Neural progenitor cell (in vitro differentiated cells): ENCODE measurements around the gene ORAI2. TPM values are rescaled to one million over a fixed set of nuclear protein-coding genes. Genes with fewer than 3 reads are reported as not detected.

Experiments used
- DNase-seq: peaks from one replicate; pipeline ENCODE4 v3.0.0-alpha.2; 2016; ENCODE audit warnings: low spot score
- H2AFZ ChIP-seq: fragments of 200-600 bp; sonication (generic); replicated peaks from 2 replicates; pipeline ENCODE4 v1.6.1; 2016; ENCODE audit warnings: antibody characterized with exemption
- H3F3A ChIP-seq: fragments of 200-600 bp; sonication (generic); 2 replicates; pipeline ENCODE4 v1.6.1; 2016; ENCODE audit warnings: antibody characterized with exemption, low read depth
- H3K27ac ChIP-seq: fragments of 200-600 bp; sonication (generic); 2 replicates; pipeline ENCODE4 v1.5.1; 2016; ENCODE audit warnings: mild to moderate bottlenecking
- H3K27me3 ChIP-seq: fragments of 200-600 bp; sonication (generic); 2 replicates; pipeline ENCODE4 v1.6.1; 2016; ENCODE audit warnings: mild to moderate bottlenecking, moderate library complexity
- H3K36me3 ChIP-seq: fragments of 200-600 bp; sonication (generic); 2 replicates; pipeline ENCODE4 v1.5.1; 2016
- H3K4me1 ChIP-seq: fragments of 200-600 bp; sonication (generic); 2 replicates; pipeline ENCODE4 v1.6.1; 2016; ENCODE audit warnings: mixed run types
- H3K4me2 ChIP-seq: fragments of 200-600 bp; sonication (generic); 2 replicates; pipeline ENCODE4 v1.6.1; 2016
- H3K4me3 ChIP-seq: fragments of 200-600 bp; sonication (generic); 2 replicates; pipeline ENCODE4 v1.5.1; 2016
- H3K79me2 ChIP-seq: fragments of 200-600 bp; sonication (generic); 2 replicates; pipeline ENCODE4 v1.6.1; 2016; ENCODE audit warnings: low read depth
- H3K9ac ChIP-seq: fragments of 200-600 bp; sonication (generic); 2 replicates; pipeline ENCODE4 v1.6.1; 2016
- H3K9me3 ChIP-seq: fragments of 200-600 bp; sonication (generic); 2 replicates; pipeline ENCODE4 v1.5.1; 2016; ENCODE audit warnings: low read depth
- H4K20me1 ChIP-seq: fragments of 200-600 bp; sonication (generic); 2 replicates; pipeline ENCODE4 v1.6.1; 2016; ENCODE audit warnings: low read depth
- H3K27ac Mint-ChIP-seq: 3 replicates; pipeline ENCODE4 v1.8.0; 2021; ENCODE audit warnings: mixed read lengths
- H3K27me3 Mint-ChIP-seq: 2 replicates; pipeline ENCODE4 v1.8.0; 2022; ENCODE audit warnings: low read depth, mild to moderate bottlenecking, inconsistent platforms, moderate library complexity, mixed read lengths; ENCODE audit not compliant: insufficient read depth
- H3K36me3 Mint-ChIP-seq: 3 replicates; pipeline ENCODE4 v1.8.0; 2021; ENCODE audit warnings: mixed read lengths
- H3K4me1 Mint-ChIP-seq: 3 replicates; pipeline ENCODE4 v1.8.0; 2021; ENCODE audit warnings: mixed read lengths
- H3K4me3 Mint-ChIP-seq: 3 replicates; pipeline ENCODE4 v1.8.0; 2021; ENCODE audit warnings: mild to moderate bottlenecking, moderate library complexity, mixed read lengths
- H3K9me3 Mint-ChIP-seq: 3 replicates; pipeline ENCODE4 v1.8.0; 2020; ENCODE audit warnings: mixed read lengths
- EZH2 ChIP-seq: fragments of 200-600 bp; sonication (generic); IDR thresholded peaks from 2 replicates; pipeline ENCODE4 v1.6.1; 2017; ENCODE audit warnings: antibody characterized with exemption, mild to moderate bottlenecking, moderate library complexity
- EZH2phosphoT487 ChIP-seq: fragments of 200-600 bp; sonication (generic); IDR thresholded peaks from 2 replicates; pipeline ENCODE4 v1.6.1; 2017; ENCODE audit warnings: antibody characterized with exemption
- total RNA-seq: library from RNA; depleted of rRNA; stranded (reverse); fragments of >200 nt; gene quantifications from 2 replicates; pipeline ENCODE4 v1.2.3, GENCODE V29; 2015; ENCODE audit warnings: low replicate concordance
- TF ChIP-seq, protein P1 (sequence below): fragments of 200-600 bp; sonication (generic); IDR thresholded peaks from 2 replicates; pipeline ENCODE4 v1.5.1; 2017; ENCODE audit warnings: antibody characterized with exemption, mild to moderate bottlenecking

Gene ORAI2
- total RNA-seq, 1 donor from 2014 or later: 15.7 TPM

GRCh38 chr7:102445674-102446071, 12.3 kb downstream of the ORAI2 start:
- H3K4me2 ChIP-seq: no peak overlapping the region
- H3K4me1 ChIP-seq: no peaks in the 10 kb centered on the region
- no peak overlapping the region for H3K4me3 ChIP-seq
- H4K20me1 ChIP-seq: no peaks in the 10 kb centered on the region
- H3K27ac ChIP-seq: no peak overlapping the region
- peaks cover 4% of the 10 kb centered on the region for H3F3A ChIP-seq
- TF ChIP-seq, protein P1, sequence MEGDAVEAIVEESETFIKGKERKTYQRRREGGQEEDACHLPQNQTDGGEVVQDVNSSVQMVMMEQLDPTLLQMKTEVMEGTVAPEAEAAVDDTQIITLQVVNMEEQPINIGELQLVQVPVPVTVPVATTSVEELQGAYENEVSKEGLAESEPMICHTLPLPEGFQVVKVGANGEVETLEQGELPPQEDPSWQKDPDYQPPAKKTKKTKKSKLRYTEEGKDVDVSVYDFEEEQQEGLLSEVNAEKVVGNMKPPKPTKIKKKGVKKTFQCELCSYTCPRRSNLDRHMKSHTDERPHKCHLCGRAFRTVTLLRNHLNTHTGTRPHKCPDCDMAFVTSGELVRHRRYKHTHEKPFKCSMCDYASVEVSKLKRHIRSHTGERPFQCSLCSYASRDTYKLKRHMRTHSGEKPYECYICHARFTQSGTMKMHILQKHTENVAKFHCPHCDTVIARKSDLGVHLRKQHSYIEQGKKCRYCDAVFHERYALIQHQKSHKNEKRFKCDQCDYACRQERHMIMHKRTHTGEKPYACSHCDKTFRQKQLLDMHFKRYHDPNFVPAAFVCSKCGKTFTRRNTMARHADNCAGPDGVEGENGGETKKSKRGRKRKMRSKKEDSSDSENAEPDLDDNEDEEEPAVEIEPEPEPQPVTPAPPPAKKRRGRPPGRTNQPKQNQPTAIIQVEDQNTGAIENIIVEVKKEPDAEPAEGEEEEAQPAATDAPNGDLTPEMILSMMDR: no peak
- TF ChIP-seq EZH2 (no peak), EZH2phosphoT487 (no peak)
- Mint-ChIP-seq H3K36me3 (peaks cover 16% of the 10 kb centered on the region), H3K9me3 (no peaks in the 10 kb centered on the region), H3K27me3 (peaks cover 2% of the 10 kb centered on the region), H3K4me1 (peaks cover 5% of the 10 kb centered on the region), H3K27ac (no peak overlapping the region), H3K4me3 (no peak overlapping the region)
- no peaks in the 10 kb centered on the region for H3K79me2 ChIP-seq
- H3K9ac ChIP-seq: no peak overlapping the region
- H3K9me3 ChIP-seq: no peaks in the 10 kb centered on the region
- no peak overlapping the region for H2AFZ ChIP-seq
- no peaks in the 10 kb centered on the region for H3K36me3 ChIP-seq
- no peak for DNase-seq
- H3K27me3 ChIP-seq: no peaks in the 10 kb centered on the region

DNA sequence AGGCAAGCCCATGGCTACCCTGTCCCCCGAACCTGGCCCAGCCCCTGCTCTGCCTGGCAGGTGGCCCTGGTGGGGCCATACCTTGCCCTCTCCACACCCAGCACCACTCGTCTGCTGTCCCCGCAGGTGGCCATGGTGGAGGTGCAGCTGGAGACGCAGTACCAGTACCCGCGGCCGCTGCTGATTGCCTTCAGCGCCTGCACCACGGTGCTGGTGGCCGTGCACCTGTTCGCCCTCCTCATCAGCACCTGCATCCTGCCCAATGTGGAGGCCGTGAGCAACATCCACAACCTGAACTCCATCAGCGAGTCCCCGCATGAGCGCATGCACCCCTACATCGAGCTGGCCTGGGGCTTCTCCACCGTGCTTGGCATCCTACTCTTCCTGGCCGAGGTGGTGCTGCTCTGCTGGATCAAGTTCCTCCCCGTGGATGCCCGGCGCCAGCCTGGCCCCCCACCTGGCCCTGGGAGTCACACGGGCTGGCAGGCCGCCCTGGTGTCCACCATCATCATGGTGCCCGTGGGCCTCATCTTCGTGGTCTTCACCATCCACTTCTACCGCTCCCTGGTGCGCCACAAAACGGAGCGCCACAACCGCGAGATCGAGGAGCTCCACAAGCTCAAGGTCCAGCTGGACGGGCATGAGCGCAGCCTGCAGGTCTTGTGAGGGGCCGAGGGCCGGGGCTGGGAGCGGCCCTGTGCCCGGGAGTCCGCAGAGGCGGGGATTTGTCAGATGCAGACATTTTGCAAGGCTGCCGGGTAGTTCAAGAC, 13.2 kb downstream of the ORAI2 start:
- Histone ChIP-seq H3K27me3 (no peaks in the 10 kb centered on the region), H3K79me2 (no peaks in the 10 kb centered on the region), H3K4me2 (no peak overlapping the region), H3K27ac (no peak overlapping the region), H2AFZ (no peak overlapping the region), H4K20me1 (no peaks in the 10 kb centered on the region), H3K9ac (no peak overlapping the region), H3K4me3 (no peak overlapping the region), H3F3A (peaks cover 5% of the 10 kb centered on the region), H3K4me1 (peaks cover 4% of the 10 kb centered on the region), H3K9me3 (no peaks in the 10 kb centered on the region), H3K36me3 (no peaks in the 10 kb centered on the region)
- peaks cover 4% of the 10 kb centered on the region for H3K4me1 Mint-ChIP-seq
- H3K9me3 Mint-ChIP-seq: no peaks in the 10 kb centered on the region
- peaks cover 14% of the 10 kb centered on the region for H3K36me3 Mint-ChIP-seq
- H3K4me3 Mint-ChIP-seq: no peak overlapping the region
- peaks cover 2% of the 10 kb centered on the region for H3K27me3 Mint-ChIP-seq
- TF ChIP-seq, protein P1: no peak
- TF ChIP-seq EZH2phosphoT487 (no peak), EZH2 (no peak)
- no peak for DNase-seq
- H3K27ac Mint-ChIP-seq: no peak overlapping the region

DNA sequence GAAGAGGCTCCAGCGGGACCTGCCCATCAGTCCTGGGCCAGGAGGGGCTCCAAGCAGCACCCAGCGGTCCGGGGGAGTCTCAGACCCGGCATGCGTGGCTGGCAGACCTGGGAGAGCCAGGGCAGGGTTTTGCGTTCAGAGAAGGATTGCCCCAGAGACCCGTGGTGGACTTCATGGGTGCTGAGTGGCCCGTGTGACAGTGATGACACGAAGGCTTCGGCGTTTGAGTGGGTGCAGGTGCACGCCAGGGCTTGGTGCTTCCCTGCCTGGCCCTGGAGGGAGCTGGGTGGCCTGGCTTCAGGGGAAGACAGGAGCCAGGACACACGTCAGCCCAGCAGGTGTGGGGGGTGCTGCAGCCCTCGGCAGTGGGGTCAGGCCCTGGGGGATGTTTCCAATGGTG, 13.9 kb downstream of the ORAI2 start:
- TF ChIP-seq EZH2phosphoT487: no peak
- TF ChIP-seq, protein P1: no peak
- no peak for TF ChIP-seq EZH2
- Histone ChIP-seq H3K9me3 (no peaks in the 10 kb centered on the region), H3K27me3 (no peaks in the 10 kb centered on the region), H3K4me2 (no peak overlapping the region), H3K4me1 (peaks cover 9% of the 10 kb centered on the region), H3K4me3 (no peak overlapping the region), H4K20me1 (no peaks in the 10 kb centered on the region), H3K79me2 (no peaks in the 10 kb centered on the region), H2AFZ (no peak overlapping the region), H3K27ac (no peak overlapping the region), H3K36me3 (no peaks in the 10 kb centered on the region), H3F3A (peaks cover 8% of the 10 kb centered on the region), H3K9ac (no peak overlapping the region)
- Mint-ChIP-seq H3K4me3 (no peak overlapping the region), H3K27ac (no peak overlapping the region), H3K27me3 (peaks cover 2% of the 10 kb centered on the region), H3K9me3 (no peaks in the 10 kb centered on the region), H3K36me3 (peaks cover 10% of the 10 kb centered on the region), H3K4me1 (no peaks in the 10 kb centered on the region)
- no peak for DNase-seq
